IMR-90 (cell line): ENCODE measurements around the gene PXYLP1. TPM values are rescaled to one million over a fixed set of nuclear protein-coding genes. Genes with fewer than 3 reads are reported as not detected.

Source experiments
- ATAC-seq: fragments of 200-7000 bp; cut with Tn5 transposase; 2 replicates; pipeline ENCODE4 v1.9.1; 2020; ENCODE audit warnings: low read depth, mild to moderate bottlenecking, moderate library complexity
- BruUV-seq: library from RNA; stranded (reverse); fragments of 400-500 nt; replicated peaks from 2 replicates; lab custom pipeline; 2021; lab: Mats Ljungman, UMichigan
- CTCF ChIA-PET: fragments of 300-600 bp; formaldehyde crosslinking; extraction: SDS; loops from one replicate; lab custom pipeline; 2021; ENCODE audit warnings: antibody characterized with exemption; lab: Yijun Ruan, JAX
- POLR2A ChIA-PET: fragments of 300-600 bp; sonication (Branson Sonifier 250); formaldehyde crosslinking; loops from one replicate; lab custom pipeline; 2022; ENCODE audit warnings: antibody characterized with exemption; ENCODE audit not compliant: unreplicated experiment; lab: Charles Lee
- DNase-seq: peaks from one replicate; pipeline ENCODE4 v3.0.0; 2013
- H2AFZ ChIP-seq: replicated peaks from 2 replicates; pipeline ENCODE3; 2013; ENCODE audit warnings: low read length, mild to moderate bottlenecking; ENCODE audit not compliant: poor library complexity
- H2AK5ac ChIP-seq: 2 replicates; pipeline ENCODE4 v1.6.1; 2013; ENCODE audit warnings: low read depth, low read length, inconsistent platforms
- H2AK9ac ChIP-seq: replicated peaks from 2 replicates; pipeline ENCODE3; 2013; ENCODE audit warnings: mild to moderate bottlenecking, low read depth, low read length, moderate library complexity; ENCODE audit not compliant: poor library complexity
- H2BK120ac ChIP-seq: 2 replicates; pipeline ENCODE4 v1.6.1; 2013; ENCODE audit warnings: low read depth, low read length, inconsistent platforms
- H2BK15ac ChIP-seq: 3 replicates; pipeline ENCODE4 v1.6.1; 2013; ENCODE audit warnings: low read depth, low read length, inconsistent platforms
- H2BK20ac ChIP-seq: 2 replicates; pipeline ENCODE4 v1.6.1; 2013; ENCODE audit warnings: low read depth, mild to moderate bottlenecking, inconsistent platforms, low read length, moderate library complexity
- H2BK5ac ChIP-seq: 2 replicates; pipeline ENCODE4 v1.6.1; 2013; ENCODE audit warnings: mild to moderate bottlenecking, low read depth, low read length, inconsistent platforms; ENCODE audit not compliant: poor library complexity, severe bottlenecking
- H3K14ac ChIP-seq: replicated peaks from 2 replicates; pipeline ENCODE4 v1.6.1; 2013; ENCODE audit warnings: low read depth, low read length, inconsistent platforms
- H3K18ac ChIP-seq: 2 replicates; pipeline ENCODE4 v1.6.1; 2013; ENCODE audit warnings: low read depth, low read length, control low read depth
- H3K23ac ChIP-seq: 2 replicates; pipeline ENCODE4 v1.6.1; 2013; ENCODE audit warnings: low read depth, low read length, inconsistent platforms
- H3K27ac ChIP-seq: 2 replicates; pipeline ENCODE4 v1.5.1; 2013; ENCODE audit warnings: mild to moderate bottlenecking, control low read depth, low read length; ENCODE audit not compliant: insufficient read depth
- H3K27me3 ChIP-seq: 2 replicates; pipeline ENCODE4 v1.6.1; 2013; ENCODE audit warnings: low read length; ENCODE audit not compliant: control insufficient read depth, insufficient read depth
- H3K36me3 ChIP-seq: 2 replicates; pipeline ENCODE4 v1.6.1; 2013; ENCODE audit warnings: low read length, mixed read lengths; ENCODE audit not compliant: control insufficient read depth, insufficient read depth
- H3K4ac ChIP-seq: 2 replicates; pipeline ENCODE4 v1.6.1; 2013; ENCODE audit warnings: low read depth, low read length, inconsistent platforms
- H3K4me1 ChIP-seq: 2 replicates; pipeline ENCODE4 v1.6.1; 2013; ENCODE audit warnings: low read length, mixed read lengths; ENCODE audit not compliant: control insufficient read depth, insufficient read depth
- H3K4me2 ChIP-seq: 2 replicates; pipeline ENCODE4 v1.6.1; 2013; ENCODE audit warnings: low read depth, mild to moderate bottlenecking, control low read depth, low read length, moderate library complexity
- H3K4me3 ChIP-seq: 2 replicates; pipeline ENCODE4 v1.5.1; 2013; ENCODE audit warnings: low read depth, mild to moderate bottlenecking, control low read depth, low read length, moderate library complexity; ENCODE audit not compliant: insufficient read depth
- H3K56ac ChIP-seq: 2 replicates; pipeline ENCODE4 v1.6.1; 2013; ENCODE audit warnings: low read length, inconsistent platforms; ENCODE audit not compliant: insufficient read depth; ENCODE audit errors: extremely low read depth
- H3K79me1 ChIP-seq, 2 experiments: 2 replicates each; pipeline ENCODE4 v1.6.1; 2013; ENCODE audit warnings: low read length in 2 of 2, inconsistent platforms in 1 of 2, low read depth in 1 of 2
- H3K9ac ChIP-seq: 2 replicates; pipeline ENCODE4 v1.6.1; 2013; ENCODE audit warnings: low read depth, low read length, control low read depth
- H3K9me1 ChIP-seq: 2 replicates; pipeline ENCODE4 v1.6.1; 2013; ENCODE audit warnings: low read length, inconsistent platforms; ENCODE audit not compliant: insufficient read depth
- H3K9me3 ChIP-seq: 2 replicates; pipeline ENCODE4 v1.6.1; 2013; ENCODE audit warnings: low read length; ENCODE audit not compliant: control insufficient read depth, insufficient read depth
- H4K20me1 ChIP-seq: 2 replicates; pipeline ENCODE4 v1.6.1; 2013; ENCODE audit warnings: low read length, inconsistent platforms; ENCODE audit not compliant: insufficient read depth
- H4K5ac ChIP-seq: 2 replicates; pipeline ENCODE4 v1.6.1; 2013; ENCODE audit warnings: mild to moderate bottlenecking, low read depth, low read length, control low read depth
- H4K8ac ChIP-seq, 2 experiments: 2 replicates each; pipeline ENCODE4 v1.6.1; 2013; ENCODE audit warnings: low read depth in 2 of 2, low read length in 2 of 2, control low read depth in 1 of 2, inconsistent platforms in 1 of 2
- H4K91ac ChIP-seq: 2 replicates; pipeline ENCODE4 v1.6.1; 2013; ENCODE audit warnings: low read depth, low read length, inconsistent platforms; ENCODE audit not compliant: insufficient read depth
- CEBPB ChIP-seq: IDR thresholded peaks from 2 replicates; pipeline ENCODE4 v1.6.1; 2012; ENCODE audit warnings: low read depth, low read length, improper control_type of control experiment
- CHD1 ChIP-seq: IDR thresholded peaks from 2 replicates; pipeline ENCODE4 v1.6.1; 2012; ENCODE audit warnings: low read depth, low read length, improper control_type of control experiment
- RCOR1 ChIP-seq: IDR thresholded peaks from 2 replicates; pipeline ENCODE4 v1.6.1; 2012; ENCODE audit warnings: mild to moderate bottlenecking, low read length, improper control_type of control experiment; ENCODE audit not compliant: insufficient replicate concordance
- WGBS, 2 experiments: methylation state at CpG; one replicate each; pipeline versions ENCODE4 v1.1.5 to v1.1.7; 2013; ENCODE audit warnings: missing lambda C conversion rate in 2 of 2; ENCODE audit not compliant: insufficient read length in 1 of 2; ENCODE audit errors: extremely low coverage in 2 of 2; 5-methylcytosine and 5-hydroxymethylcytosine counted together
- dilution Hi-C: fragments of 300-500 bp; cut with HindIII; formaldehyde crosslinking; loops from one replicate; pipeline ENCODE4 v1.14.3; 2018; ENCODE audit warnings: low sequenced_read_pairs; ENCODE audit not compliant: unreplicated experiment
- in situ Hi-C: fragments of 300-500 bp; cut with MboI; formaldehyde crosslinking; loops from 3 replicates; pipeline ENCODE4 v1.14.3; 2019; ENCODE audit warnings: low sequenced_read_pairs, inconsistent platforms, mixed read lengths
- intact Hi-C: fragments of 100-400 bp; cut with micrococcal nuclease; formaldehyde crosslinking; loops from 2 replicates; pipeline ENCODE4 v1.10.0; 2022
- polyA plus RNA-seq, 3 experiments: library from polyadenylated mRNA; depleted of rRNA; stranded (reverse); fragments of >200 nt; gene quantifications; 2 replicates each; pipeline ENCODE4 v1.2.3, GENCODE V29; 2012; ENCODE audit warnings: low replicate concordance in 1 of 3
- total RNA-seq: library from RNA; depleted of rRNA; stranded (reverse); fragments of >200 nt; gene quantifications from 2 replicates; pipeline ENCODE4 v1.2.3, GENCODE V29; 2012

The PXYLP1 gene
- total and polyA plus RNA-seq, 2 of the 4 experiments (the other 2 are of a cell fraction) = 11.7 to 15.6 TPM

DNA sequence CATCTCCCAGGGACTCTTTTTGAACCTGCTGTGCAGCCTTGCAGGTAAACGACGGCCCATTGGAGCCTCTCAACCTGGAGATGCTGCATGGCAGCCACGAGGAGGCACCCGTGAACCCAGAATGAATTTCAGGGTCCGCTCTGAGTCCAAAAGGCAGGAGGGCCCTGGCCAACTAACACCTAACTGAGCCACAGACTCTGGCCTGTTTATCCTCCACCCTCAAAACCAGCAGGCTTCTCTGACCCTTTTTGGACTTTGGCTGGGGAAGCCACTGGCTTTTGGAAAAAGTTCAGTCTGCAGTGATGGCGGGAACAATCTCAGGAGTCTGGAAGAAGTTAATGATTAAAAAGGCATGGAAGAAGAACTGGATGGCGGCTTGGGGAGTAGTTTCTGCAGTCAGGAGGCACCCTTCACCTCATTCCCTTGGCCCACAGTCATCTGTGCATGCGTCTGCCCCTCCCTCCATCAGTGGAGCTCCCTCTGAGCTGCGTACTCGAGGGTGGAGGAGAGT lies 4.1 kb downstream of the PXYLP1 start:
- in situ Hi-C loops = no loop called here
- 78% methylated on average over 5 of the region's 10 CpGs; no CpG with 5 or more reads in 1 of the 2 experiments for WGBS, 2 experiments
- Histone ChIP-seq H3K23ac (no peak overlapping the region), H2AK5ac (no peak overlapping the region), H3K79me1 (peaks cover 0 to 14% of the 10 kb centered on the region in 2 experiments; a peak in 3 of 4 replicates), H3K14ac (no peak overlapping the region), H2BK120ac (no peak overlapping the region), H3K18ac (no peak overlapping the region), H3K9ac (no peak overlapping the region), H3K9me3 (no peaks in the 10 kb centered on the region), H2BK15ac (no peak overlapping the region), H2BK20ac (no peak overlapping the region), H4K20me1 (0 out of 2 replicates have a peak, but pooled peaks cover 3% of the 10 kb centered on the region), H3K36me3 (peaks cover 2% of the 10 kb centered on the region; the same call in 1 of the 2 replicates), H2AK9ac (no peak overlapping the region), H3K4me3 (no peak overlapping the region), H3K4ac (no peak overlapping the region), H3K27ac (no peak overlapping the region), H4K8ac (no peak overlapping the region), H3K27me3 (no peaks in the 10 kb centered on the region), H3K4me2 (no peak overlapping the region), H2AFZ (no peak overlapping the region), H3K56ac (no peak overlapping the region), H4K5ac (no peak overlapping the region), H2BK5ac (no peak overlapping the region), H4K91ac (no peak overlapping the region), H3K9me1 (peaks cover 8% of the 10 kb centered on the region), H3K4me1 (peaks cover 13% of the 10 kb centered on the region)
- ChIA-PET POLR2A (no interaction called here), CTCF (interaction anchor here (1.5 kb wide), 1 partner anchor 72 kb away, joined by 3 read pairs; no protein-coding TSS in a partner anchor)
- DNase-seq = no peak
- BruUV-seq = no TSS peak
- no peak for ATAC-seq
- intact Hi-C loops = no loop called here
- dilution Hi-C loops = no loop called here
- no peak for TF ChIP-seq CEBPB
- TF ChIP-seq CHD1 = no peak
- no peak for TF ChIP-seq RCOR1
